ENCODE data around the gene ZBTB9.

ZBTB9 gene

GRCh38 chr6:33419580-33420490, 34.5 kb upstream of the ZBTB9 start, which contains the start of gene SYNGAP1:
Gene SYNGAP1 (plus strand): TSS chr6:33420065. CDS start chr6:33420265, 200 bp downstream.
- peak; percentile 38 for DNase-seq

- no peak for DNase-seq
Observed at GRCh38 chr6:33420491-33421343, 33.7 kb upstream of the ZBTB9 start.

GRCh38 chr6:33421344-33421643, 33.1 kb upstream of the ZBTB9 start:
- no peak for DNase-seq

GRCh38 chr6:33423777-33424176, 30.6 kb upstream of the ZBTB9 start:
- DNase-seq: no peak

GRCh38 chr6:33424855-33425667, 29.3 kb upstream of the ZBTB9 start:
- DNase-seq: no peak

GRCh38 chr6:33425668-33426577, 28.5 kb upstream of the ZBTB9 start:
- DNase-seq: peak; percentile 73

GRCh38 chr6:33426590-33427511, 27.5 kb upstream of the ZBTB9 start:
- no peak for DNase-seq

- no peak for DNase-seq
Observed at GRCh38 chr6:33427585-33428223, 26.7 kb upstream of the ZBTB9 start.

- no peak for DNase-seq
Observed at GRCh38 chr6:33428224-33428965, 26.0 kb upstream of the ZBTB9 start.

GRCh38 chr6:33428966-33429749, 25.2 kb upstream of the ZBTB9 start:
- no peak for DNase-seq

GRCh38 chr6:33429750-33430052, 24.7 kb upstream of the ZBTB9 start:
- DNase-seq: no peak

- DNase-seq: no peak
Observed at GRCh38 chr6:33430334-33430733, 24.0 kb upstream of the ZBTB9 start.

- no peak for DNase-seq
Observed at GRCh38 chr6:33430991-33431879, 23.1 kb upstream of the ZBTB9 start.

GRCh38 chr6:33431880-33432541, 22.4 kb upstream of the ZBTB9 start:
- DNase-seq: no peak

GRCh38 chr6:33432546-33432945, 21.8 kb upstream of the ZBTB9 start:
- DNase-seq: no peak

- DNase-seq: no peak
Observed at GRCh38 chr6:33433001-33433543, 21.3 kb upstream of the ZBTB9 start.
